Stimulated activated naive CD8-positive, alpha-beta T cell treated with anti-CD3 and anti-CD28 coated beads, Interleukin-15, Interleukin-2, amounts not matched to agents 100 ng/mL and 50 ng/mL, for 24 hours (primary cell): ENCODE results near the gene MTHFSD.

ENCODE experiments used
- H3K27ac Mint-ChIP-seq: one replicate; pipeline ENCODE4 v1.8.0; 2021; ENCODE audit warnings: mild to moderate bottlenecking, mixed read lengths
- H3K27me3 Mint-ChIP-seq: one replicate; pipeline ENCODE4 v1.8.0; 2021; ENCODE audit warnings: mixed read lengths
- H3K36me3 Mint-ChIP-seq: one replicate; pipeline ENCODE4 v1.8.0; 2021; ENCODE audit warnings: low read depth, mixed read lengths
- H3K4me1 Mint-ChIP-seq: one replicate; pipeline ENCODE4 v1.8.0; 2021; ENCODE audit warnings: low read depth, mixed read lengths
- H3K4me3 Mint-ChIP-seq: one replicate; pipeline ENCODE4 v1.8.0; 2021; ENCODE audit warnings: mild to moderate bottlenecking, mixed read lengths
- H3K9me3 Mint-ChIP-seq: one replicate; pipeline ENCODE4 v1.8.0; 2021; ENCODE audit warnings: mixed read lengths

MTHFSD gene

GRCh38 chr16:86504315-86505184, 50.5 kb downstream of the MTHFSD start:
- peak overlapping the region; percentile 24 for H3K4me3 Mint-ChIP-seq
- H3K27ac Mint-ChIP-seq, result no peak overlapping the region

GRCh38 chr16:86503830-86504229, 51.2 kb downstream of the MTHFSD start:
- H3K9me3 Mint-ChIP-seq, result no peaks in the 10 kb centered on the region
- H3K4me3 Mint-ChIP-seq, result no peak overlapping the region
- peaks cover 21% of the 10 kb centered on the region for H3K4me1 Mint-ChIP-seq
- no peaks in the 10 kb centered on the region for H3K36me3 Mint-ChIP-seq
- peaks cover 85% of the 10 kb centered on the region for H3K27me3 Mint-ChIP-seq
- H3K27ac Mint-ChIP-seq, result no peak overlapping the region

More at GRCh38 chr16:86504315-86505184, 50.5 kb downstream of the MTHFSD start:
- H3K9me3 Mint-ChIP-seq, result no peaks in the 10 kb centered on the region
- H3K4me1 Mint-ChIP-seq, result peaks cover 26% of the 10 kb centered on the region
- H3K36me3 Mint-ChIP-seq, result no peaks in the 10 kb centered on the region
- H3K27me3 Mint-ChIP-seq, result peaks cover 82% of the 10 kb centered on the region

GRCh38 chr16:86502856-86503748, 51.9 kb downstream of the MTHFSD start:
- Mint-ChIP-seq H3K4me3 (no peak overlapping the region), H3K36me3 (no peaks in the 10 kb centered on the region), H3K4me1 (peaks cover 20% of the 10 kb centered on the region), H3K9me3 (no peaks in the 10 kb centered on the region), H3K27me3 (peaks cover 87% of the 10 kb centered on the region), H3K27ac (no peak overlapping the region)

DNA sequence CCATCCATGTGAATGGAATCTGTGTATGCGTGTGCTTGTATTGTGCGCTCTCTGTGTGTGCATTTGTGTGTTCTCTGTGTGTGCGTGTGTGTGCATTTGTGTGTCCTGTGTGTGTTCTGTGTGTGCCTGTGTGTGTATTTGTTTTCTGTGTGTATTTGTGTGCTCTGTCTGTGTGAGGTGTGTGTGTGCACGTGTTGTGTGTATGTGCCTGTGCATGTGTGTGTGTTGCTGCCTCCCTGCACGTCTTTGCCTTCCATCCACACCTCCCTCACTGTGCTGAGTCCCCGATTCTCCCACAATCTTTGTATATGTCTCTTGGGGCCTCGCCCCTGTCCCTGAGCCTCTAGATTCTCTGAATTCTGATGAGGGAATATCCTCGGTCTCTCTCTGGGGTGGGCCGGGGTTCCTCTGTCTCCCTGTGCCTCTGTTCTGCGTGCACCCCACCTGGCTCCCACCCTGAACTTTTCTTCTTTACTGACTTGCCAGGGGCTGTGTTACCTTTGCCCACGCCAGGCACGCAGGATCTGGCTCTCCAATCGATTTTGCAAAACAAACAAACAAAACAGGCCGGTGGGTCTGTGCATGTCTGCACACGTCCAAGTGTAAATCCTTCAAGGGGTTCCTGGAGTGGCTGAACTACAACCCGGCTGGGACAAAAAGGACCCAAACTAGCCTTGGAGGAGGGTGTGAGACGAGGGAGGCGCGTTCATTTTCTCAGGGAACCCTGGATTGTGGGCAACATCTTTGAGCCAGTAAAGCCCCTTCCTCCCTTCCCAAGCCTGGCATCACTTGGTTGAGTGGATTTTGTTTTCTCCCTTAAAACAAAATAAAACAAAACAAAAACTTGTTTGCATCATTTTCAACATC, 52.8 kb downstream of the MTHFSD start:
- Mint-ChIP-seq H3K4me3 (no peak overlapping the region), H3K4me1 (peaks cover 13% of the 10 kb centered on the region), H3K36me3 (no peaks in the 10 kb centered on the region), H3K9me3 (no peaks in the 10 kb centered on the region), H3K27ac (no peak overlapping the region), H3K27me3 (peaks cover 80% of the 10 kb centered on the region)

GRCh38 chr16:86500708-86501510, 54.1 kb downstream of the MTHFSD start:
- H3K9me3 Mint-ChIP-seq, result no peaks in the 10 kb centered on the region

DNA sequence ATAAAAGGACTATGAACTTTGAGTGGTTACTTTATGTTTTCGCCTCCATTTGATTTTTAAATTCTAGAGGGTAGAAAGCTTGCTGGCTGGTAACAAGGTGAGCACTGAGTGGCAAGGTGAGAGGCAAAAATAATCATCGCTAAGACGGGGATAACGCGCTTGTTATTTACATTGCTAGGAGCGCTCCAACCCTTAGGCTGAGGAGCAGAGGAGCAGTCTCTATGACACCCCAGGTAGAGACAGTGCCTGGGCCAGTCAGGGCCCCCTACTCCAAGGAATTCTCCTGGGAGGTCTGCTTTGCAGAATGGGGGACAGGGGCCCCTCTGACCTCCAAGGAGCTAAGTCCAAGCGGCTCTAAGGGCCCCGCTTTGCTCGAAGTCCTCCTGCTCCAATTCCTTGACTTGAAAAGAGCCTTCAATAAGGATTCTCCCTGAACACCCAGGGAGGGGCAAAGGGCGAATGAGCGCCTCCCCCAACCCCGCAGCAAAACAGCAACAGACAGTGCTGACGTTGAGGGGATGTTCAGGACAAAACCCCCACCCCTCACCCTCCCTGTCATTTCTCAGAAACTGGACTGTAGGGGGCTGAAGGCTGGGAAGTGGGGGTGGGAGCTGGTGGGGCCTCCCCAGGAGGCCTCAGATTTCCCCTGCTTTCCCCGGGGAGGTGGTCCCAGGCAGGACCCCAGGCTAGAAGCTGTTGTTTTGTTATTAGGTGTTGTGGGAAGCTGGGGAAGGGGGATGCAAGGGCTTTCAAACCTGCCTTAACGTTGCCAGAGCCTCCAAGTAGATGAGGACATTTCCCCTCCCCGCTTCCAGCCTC, 54.9 kb downstream of the MTHFSD start:
- Mint-ChIP-seq H3K4me1 (peaks cover 2% of the 10 kb centered on the region), H3K9me3 (no peaks in the 10 kb centered on the region), H3K4me3 (no peak overlapping the region), H3K27ac (no peak overlapping the region), H3K36me3 (no peaks in the 10 kb centered on the region), H3K27me3 (peaks cover 81% of the 10 kb centered on the region)

More at GRCh38 chr16:86500708-86501510, 54.1 kb downstream of the MTHFSD start:
- H3K36me3 Mint-ChIP-seq, result no peaks in the 10 kb centered on the region
- H3K4me1 Mint-ChIP-seq, result peaks cover 7% of the 10 kb centered on the region
- H3K4me3 Mint-ChIP-seq, result no peak overlapping the region
- peaks cover 79% of the 10 kb centered on the region for H3K27me3 Mint-ChIP-seq
- H3K27ac Mint-ChIP-seq, result no peak overlapping the region

DNA sequence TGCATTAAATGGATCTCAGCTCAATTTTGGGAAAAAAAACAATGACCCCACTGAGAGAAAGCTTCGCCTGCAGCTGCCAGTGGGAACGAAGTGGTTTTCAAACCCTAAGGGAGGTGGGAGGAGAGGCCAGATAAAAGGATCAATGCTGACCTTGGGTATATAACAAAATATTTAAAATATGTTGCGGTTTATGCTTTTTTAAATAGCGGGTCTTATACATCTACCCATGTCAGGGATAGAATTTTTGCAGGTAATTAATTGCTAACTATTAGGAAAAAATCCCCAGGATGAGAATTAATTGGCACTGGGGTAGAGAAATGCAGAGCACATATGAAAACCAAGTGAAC, 55.6 kb downstream of the MTHFSD start:
- Mint-ChIP-seq H3K36me3 (no peaks in the 10 kb centered on the region), H3K27ac (no peak overlapping the region), H3K27me3 (peaks cover 81% of the 10 kb centered on the region), H3K4me1 (no peaks in the 10 kb centered on the region), H3K4me3 (no peak overlapping the region), H3K9me3 (no peaks in the 10 kb centered on the region)

GRCh38 chr16:86498671-86499439, 56.2 kb downstream of the MTHFSD start:
- no peak overlapping the region for H3K4me3 Mint-ChIP-seq
- no peaks in the 10 kb centered on the region for H3K9me3 Mint-ChIP-seq
- no peaks in the 10 kb centered on the region for H3K36me3 Mint-ChIP-seq
- no peak overlapping the region for H3K27ac Mint-ChIP-seq
- H3K27me3 Mint-ChIP-seq, result peaks cover 81% of the 10 kb centered on the region
- no peaks in the 10 kb centered on the region for H3K4me1 Mint-ChIP-seq

DNA sequence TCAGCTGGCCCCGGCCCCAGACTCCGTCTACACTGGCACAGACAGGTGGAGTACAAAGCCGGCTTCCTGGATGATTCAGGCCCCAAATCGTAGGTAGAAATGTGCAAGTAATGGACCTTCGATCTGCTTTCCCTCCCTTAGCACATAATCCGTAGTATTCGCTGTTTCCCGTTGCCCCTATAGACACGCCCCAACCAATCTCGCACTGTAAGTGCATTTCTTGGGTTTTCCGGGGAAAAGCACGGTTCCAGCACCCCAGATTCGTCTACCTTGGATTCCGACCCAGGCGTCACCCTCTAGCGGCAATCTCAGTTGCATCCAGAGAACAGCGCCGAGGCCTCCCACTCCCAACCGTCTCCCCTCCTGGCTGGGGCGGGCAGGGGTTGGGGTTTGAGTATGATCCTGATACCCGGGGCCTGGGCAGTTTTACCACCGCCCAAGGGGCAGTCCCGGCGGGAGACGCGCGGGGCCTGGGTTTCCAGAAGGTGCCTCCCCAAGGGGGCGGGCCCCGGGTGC, 56.8 kb downstream of the MTHFSD start:
- H3K27me3 Mint-ChIP-seq, result peaks cover 81% of the 10 kb centered on the region
- H3K36me3 Mint-ChIP-seq, result no peaks in the 10 kb centered on the region
- H3K4me1 Mint-ChIP-seq, result no peaks in the 10 kb centered on the region
- peak overlapping the region; percentile 80 for H3K27ac Mint-ChIP-seq
- no peaks in the 10 kb centered on the region for H3K9me3 Mint-ChIP-seq
- peak overlapping the region; percentile 12 for H3K4me3 Mint-ChIP-seq

- H3K36me3 Mint-ChIP-seq, result no peaks in the 10 kb centered on the region
- no peaks in the 10 kb centered on the region for H3K4me1 Mint-ChIP-seq
- no peaks in the 10 kb centered on the region for H3K9me3 Mint-ChIP-seq
- H3K27me3 Mint-ChIP-seq, result peaks cover 81% of the 10 kb centered on the region
- no peak overlapping the region for H3K27ac Mint-ChIP-seq
- H3K4me3 Mint-ChIP-seq, result no peak overlapping the region
Observed at GRCh38 chr16:86497551-86498021, 57.4 kb downstream of the MTHFSD start.

- H3K27me3 Mint-ChIP-seq, result peaks cover 81% of the 10 kb centered on the region
Observed at GRCh38 chr16:86496929-86497461, 58.0 kb downstream of the MTHFSD start.

GRCh38 chr16:86496262-86496928, 58.6 kb downstream of the MTHFSD start:
- Mint-ChIP-seq H3K4me3 (no peak overlapping the region), H3K4me1 (no peaks in the 10 kb centered on the region), H3K27me3 (peaks cover 82% of the 10 kb centered on the region), H3K9me3 (no peaks in the 10 kb centered on the region), H3K36me3 (no peaks in the 10 kb centered on the region), H3K27ac (no peak overlapping the region)

More at GRCh38 chr16:86496929-86497461, 58.0 kb downstream of the MTHFSD start:
- H3K9me3 Mint-ChIP-seq, result no peaks in the 10 kb centered on the region
- no peaks in the 10 kb centered on the region for H3K36me3 Mint-ChIP-seq
- H3K4me1 Mint-ChIP-seq, result no peaks in the 10 kb centered on the region
- no peak overlapping the region for H3K27ac Mint-ChIP-seq
- H3K4me3 Mint-ChIP-seq, result no peak overlapping the region
